ENCODE data around the gene LMF1.

The LMF1 gene

DNA sequence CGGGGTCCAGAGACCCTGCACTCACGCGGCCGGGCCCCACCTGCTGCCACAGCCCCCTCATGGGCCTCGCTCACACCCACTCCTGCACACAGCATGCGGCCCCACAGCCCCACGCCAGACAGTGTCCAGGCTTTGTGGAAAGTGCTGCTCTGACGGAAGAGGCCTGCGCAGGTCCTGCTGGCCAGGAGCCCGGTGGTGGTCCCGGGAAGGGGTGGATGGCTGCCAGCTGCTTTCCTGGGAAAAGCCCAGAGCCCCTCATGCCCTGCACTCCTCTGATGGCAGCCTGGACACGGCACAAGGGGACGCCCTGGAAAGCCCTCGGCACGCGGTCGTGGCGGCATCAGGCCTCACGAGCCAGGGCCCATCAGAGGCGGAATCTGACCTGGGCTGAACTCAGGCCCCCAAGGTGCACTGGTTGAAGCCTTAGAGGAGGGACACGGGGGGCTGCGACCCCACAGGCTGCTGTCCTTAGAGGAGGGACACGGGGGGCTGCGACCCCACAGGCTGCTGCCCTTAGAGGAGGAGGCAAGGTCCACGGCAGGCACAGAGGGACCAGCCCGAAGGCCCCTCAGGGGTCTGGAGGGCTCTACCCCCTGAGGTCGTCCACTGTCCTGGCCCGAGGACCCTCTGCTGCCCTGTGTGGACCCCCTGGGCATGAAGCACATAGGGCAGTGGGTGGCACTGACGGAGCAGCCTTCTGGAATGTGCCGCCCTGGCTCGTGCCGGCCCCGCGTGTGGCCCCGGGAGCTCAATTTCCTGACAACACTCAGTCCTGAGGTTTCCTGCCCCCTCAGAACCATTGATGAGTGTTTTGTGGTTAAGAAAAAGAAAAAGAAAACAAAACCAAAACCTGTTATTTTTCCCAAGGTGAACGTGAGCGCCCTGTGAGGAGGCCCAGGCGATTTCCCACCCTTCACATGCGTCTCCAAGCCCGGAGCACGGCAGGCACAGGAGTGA, 32.9 kb upstream of the LMF1 start:
- DNase-seq (ENCODE audit: insufficient read length, low spot score) (no peak), FAIRE-seq (no peak)

DNA sequence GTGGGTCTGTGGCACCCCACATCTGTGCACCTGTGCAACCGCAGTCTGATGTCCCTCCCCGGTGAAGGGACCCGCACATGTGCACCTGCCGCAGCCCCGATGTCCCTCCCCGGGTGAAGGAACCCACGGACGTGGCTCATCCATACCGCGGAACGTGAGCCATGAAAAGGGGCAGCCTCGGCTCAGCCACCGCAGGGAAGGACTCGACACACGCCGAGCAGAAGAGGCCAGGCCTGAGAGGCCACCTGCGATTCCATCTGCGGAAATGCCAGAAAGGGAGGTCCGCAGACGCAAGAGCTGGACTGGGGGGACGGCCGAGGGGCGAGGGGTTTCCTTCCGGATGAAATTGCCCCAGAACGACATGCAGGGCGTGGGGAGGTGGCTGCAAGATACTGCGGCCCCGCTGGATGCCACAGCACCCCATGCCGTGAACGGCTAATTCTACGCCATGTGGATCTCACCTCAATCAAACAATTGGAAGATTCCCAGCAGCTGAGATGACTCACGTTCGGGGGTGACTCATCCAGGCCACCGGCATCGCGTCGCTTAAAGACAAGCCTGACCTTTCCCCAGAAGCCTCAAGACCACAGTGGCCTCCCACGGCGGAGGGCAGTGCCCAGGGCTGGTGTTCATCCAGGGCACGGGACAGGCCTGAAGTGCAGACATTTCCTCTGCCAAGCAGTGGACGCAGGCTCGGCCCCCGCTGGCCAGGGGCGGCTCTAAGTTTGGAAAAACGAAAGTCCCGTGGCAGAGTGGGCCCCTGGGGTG, 31.8 kb upstream of the LMF1 start:
- FAIRE-seq (no peak), DNase-seq (ENCODE audit: insufficient read length, low spot score) (no peak)

DNA sequence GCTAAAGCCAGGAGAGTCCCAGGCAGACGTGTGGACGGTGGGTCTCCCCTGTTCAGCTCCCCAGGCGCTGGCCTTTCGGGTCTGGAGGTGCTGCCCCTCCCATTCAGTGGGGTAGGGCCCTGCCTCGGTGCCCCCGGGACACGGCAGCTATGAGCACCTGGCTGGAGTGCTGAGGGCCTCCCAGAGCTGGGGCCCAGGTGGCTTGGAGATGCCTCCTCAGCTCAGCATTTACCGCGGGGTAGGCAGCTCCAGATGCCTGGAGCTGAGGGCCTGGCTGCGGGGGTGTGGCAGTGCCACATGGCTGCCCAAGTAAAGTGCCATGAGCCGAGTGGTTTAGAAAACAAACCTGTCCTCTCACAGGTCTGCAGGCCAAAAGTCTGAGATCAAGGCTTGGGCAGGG, 30.3 kb upstream of the LMF1 start:
- no peak for FAIRE-seq
- DNase-seq (ENCODE audit: insufficient read length, low spot score) = no peak

DNA sequence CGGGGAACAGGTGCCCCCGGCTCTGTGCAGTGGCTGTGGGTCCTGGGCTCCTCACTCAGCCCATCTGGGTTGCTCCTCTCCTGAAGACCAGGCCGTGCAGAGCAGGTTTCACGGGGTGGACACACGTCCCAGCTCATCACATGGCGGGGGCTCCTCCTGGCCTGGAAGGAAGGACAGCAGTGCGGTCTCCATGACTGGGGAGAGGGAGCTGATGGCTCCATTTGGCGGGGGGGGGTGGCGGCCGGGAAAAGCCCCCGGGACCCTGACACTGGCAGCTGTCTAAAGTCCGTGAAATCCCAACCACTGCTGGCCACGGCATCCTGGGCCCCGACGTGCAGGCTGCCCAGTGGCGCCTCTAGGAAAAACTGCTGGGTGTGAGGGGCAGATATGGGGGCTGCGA, 29.8 kb upstream of the LMF1 start:
- DNase-seq (ENCODE audit: insufficient read length, low spot score) (no peak), FAIRE-seq (no peak)

DNA sequence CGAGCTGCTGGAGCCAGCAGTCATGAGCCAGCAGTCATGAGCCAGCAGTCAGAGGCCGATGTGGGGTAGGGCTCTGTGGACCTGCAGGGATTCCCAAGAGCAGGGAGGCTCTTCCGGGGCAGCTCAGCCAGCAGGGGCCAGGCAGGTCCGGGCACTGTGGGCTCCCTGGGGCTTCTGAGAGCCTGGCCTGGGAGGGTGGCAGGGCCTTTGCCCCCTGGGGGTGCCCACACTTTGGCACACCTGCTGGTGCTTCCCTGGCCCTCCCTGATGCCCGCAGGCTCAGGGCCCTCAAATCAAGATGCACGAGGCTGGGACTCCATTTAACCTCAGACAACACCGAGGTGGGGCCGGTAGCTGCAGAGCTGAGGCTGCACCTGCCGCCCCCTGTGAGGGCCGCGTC, 28.9 kb upstream of the LMF1 start:
- no peak for FAIRE-seq
- DNase-seq (ENCODE audit: insufficient read length, low spot score) = no peak

DNA sequence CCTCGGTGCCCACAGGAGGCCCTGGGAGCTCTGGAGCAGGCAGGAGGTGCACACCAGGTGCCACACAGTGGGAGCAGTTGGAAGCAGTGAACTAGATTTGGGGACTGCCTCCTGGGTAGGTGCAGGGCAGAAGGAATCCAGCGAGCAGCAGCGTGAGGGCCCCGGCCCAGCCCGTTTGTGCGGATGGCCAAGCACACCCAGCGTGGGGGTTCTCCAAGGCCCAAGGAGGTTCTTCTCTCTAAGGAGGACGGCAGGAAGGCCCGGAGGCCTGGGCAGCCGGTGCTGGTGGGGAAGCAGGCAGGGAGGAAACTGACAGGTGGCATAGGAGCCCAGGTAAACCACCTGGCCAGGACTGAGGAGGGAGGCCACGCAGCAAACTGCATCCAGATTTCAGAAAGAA, 27.8 kb upstream of the LMF1 start:
- FAIRE-seq (no peak), DNase-seq (ENCODE audit: insufficient read length, low spot score) (no peak)

DNA sequence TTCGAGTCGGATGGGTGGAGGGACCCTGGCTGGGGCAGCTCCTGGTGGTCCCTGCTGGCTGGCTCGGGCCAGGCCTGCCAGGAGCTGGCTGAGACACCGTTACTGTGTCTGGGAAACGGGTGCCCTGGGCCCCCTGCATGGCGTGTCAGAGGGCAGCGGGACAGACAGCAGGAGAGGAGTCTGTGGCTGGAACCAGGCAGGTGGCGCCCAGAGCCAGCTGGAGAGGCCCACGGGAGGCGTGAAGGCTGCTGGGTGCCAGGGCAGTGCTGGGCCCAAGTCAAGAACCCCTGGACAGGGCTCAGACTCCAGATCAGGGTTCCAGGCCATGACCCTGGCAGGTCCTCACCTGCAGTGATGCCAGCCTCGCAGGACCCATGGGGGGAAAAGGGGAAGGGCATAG, 27.4 kb upstream of the LMF1 start:
- FAIRE-seq (no peak), DNase-seq (ENCODE audit: insufficient read length, low spot score) (no peak)

DNA sequence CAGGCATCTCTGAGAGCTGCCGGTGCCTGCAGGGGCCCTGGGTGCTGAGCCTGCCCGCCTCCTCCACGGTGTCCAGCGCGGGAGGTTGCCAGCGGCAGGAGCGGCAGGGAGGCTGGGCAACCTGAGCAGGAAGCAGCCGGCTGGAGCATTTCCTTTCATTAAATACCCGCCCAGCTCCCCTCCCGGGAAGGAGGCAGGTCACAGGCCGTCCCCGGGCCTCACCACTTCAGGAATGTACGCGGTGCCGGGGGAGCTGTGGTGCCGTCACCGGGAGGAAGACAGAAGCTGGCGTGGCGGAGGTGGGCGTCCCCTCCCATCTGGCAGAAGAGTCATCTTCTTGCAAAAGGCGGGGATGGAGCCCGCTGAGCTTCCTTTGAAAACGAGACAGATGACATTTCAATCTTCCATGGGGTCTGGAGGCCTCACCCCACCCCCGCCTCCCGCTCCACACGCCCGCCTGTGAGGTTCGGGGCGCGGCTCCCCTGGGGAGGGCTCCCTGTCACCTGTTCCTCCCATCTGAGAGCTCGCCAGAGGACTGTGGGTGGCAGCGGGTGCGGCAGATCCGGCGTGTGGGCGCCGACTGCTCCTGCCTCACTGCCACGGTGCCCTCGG, 26.8 kb upstream of the LMF1 start:
- FAIRE-seq = no peak
- no peak for DNase-seq (ENCODE audit: insufficient read length, low spot score)

DNA sequence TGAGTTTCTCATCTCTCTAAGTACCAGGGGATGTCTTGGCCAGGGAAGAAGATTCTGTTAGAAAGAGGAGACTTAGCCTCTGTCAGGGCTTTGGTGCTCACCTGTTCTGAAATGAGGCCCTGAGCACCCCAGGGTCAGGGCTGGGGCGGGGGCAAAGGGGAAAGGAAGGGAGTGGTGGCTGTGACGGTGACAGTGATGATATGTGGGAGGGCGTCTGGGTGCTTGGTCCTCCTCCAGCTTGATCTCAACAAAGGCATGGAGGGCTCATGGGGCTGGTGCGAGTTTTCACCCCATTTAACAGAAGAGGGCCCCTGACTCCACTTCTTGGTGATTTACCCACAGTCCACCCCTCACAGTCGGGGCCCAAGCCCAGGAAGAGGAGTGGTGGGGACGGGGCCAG, 25.9 kb upstream of the LMF1 start:
- DNase-seq (ENCODE audit: insufficient read length, low spot score) (no peak), FAIRE-seq (no peak)

DNA sequence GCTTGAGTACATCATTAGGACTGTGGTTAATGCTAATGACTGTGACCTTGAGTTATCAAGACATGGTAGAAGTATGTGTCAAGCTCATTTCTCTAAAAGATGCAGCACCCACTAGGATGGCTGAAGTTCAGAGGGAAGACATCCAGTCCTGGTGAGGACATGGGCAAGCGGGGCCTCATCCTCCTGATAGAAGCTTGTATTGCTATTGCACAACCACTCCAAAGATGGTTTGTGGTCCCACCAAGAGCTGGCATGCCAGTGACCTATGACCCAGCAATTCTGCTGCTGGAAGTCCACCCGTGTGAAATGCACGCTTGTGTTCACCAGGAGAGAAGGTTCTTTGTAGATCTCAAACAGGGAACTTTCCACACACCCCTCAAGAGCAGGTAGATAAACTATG, 25.0 kb upstream of the LMF1 start:
- FAIRE-seq (no peak), DNase-seq (ENCODE audit: insufficient read length, low spot score) (no peak)

DNA sequence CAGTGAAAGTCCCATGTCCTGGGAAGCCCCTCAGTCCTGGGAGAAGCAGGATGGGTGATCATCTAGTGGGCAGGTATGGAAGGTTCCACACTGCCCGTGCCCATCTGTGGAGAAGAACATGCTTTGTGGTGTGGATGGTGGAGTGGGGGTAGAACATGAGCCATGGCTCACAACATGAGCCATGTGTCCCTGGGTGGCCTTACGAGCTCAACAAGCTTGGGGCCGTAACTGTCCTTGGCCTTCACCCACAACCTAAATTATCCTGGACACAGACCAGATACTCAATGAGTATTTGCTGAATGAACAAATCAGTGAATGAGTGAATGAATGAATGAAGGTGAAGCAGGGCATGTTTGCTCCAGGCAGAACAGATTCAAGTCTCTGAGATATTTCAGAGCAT, 24.3 kb upstream of the LMF1 start:
- DNase-seq (ENCODE audit: insufficient read length, low spot score) (no peak), FAIRE-seq (no peak)

DNA sequence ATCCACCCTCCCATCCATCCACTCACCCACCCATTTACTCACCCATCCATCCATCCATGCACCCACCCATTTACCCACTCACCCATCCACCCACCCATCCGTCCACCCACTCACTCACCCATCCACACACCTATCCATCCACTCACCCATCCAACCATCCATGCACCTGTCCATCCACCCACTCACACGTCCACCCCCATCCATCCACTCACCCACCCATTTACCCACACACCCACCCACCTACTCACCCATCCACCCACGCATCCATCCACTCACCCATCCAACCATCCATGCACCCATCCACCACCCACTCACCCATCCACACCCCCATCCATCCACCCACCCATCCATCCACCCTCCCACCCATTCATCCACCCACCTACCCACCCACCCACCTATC, 22.9 kb upstream of the LMF1 start:
- DNase-seq (ENCODE audit: insufficient read length, low spot score) (no peak), FAIRE-seq (no peak)

DNA sequence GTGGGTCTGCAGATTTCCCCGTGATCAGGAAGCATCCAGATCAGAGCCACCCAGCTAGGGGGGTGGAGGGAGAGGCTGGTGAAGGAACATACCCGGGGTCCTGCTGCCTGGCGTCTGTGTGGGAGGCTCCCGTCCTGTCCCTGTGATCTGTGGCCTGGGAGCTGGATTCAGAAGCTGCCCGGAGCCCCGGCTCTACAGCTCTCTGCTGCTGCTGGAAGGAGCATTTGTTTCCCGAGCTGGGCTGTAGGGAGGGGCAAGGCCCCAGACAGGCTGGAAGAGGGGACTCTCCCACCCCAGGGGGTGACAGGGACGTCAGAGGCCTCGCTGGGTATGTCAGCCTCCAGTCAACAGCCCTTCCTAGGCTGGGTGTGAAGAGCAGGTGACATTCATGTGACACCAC, 21.0 kb upstream of the LMF1 start:
- DNase-seq (ENCODE audit: insufficient read length, low spot score) (no peak), FAIRE-seq (no peak)

DNA sequence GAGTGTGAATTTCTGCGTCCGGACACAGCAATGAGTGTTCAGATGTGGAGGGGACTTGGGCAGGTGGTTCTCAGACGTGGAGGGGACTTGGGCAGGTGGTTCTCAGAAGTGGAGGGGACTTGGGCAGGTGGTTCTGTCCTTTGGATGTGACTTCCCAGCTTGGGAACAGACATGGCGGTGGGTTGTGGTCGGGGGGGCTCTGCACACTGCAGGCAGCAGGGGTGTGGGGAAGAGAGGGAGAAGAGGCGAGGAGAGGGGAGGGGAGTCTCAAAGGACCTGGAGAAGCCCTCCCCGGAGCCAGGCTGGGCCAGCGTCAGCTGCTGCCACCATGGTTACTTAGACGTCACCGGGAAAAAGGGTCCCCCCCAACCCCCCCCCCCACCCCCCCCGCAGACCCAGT, 20.6 kb upstream of the LMF1 start:
- FAIRE-seq (no peak), DNase-seq (ENCODE audit: insufficient read length, low spot score) (no peak)

DNA sequence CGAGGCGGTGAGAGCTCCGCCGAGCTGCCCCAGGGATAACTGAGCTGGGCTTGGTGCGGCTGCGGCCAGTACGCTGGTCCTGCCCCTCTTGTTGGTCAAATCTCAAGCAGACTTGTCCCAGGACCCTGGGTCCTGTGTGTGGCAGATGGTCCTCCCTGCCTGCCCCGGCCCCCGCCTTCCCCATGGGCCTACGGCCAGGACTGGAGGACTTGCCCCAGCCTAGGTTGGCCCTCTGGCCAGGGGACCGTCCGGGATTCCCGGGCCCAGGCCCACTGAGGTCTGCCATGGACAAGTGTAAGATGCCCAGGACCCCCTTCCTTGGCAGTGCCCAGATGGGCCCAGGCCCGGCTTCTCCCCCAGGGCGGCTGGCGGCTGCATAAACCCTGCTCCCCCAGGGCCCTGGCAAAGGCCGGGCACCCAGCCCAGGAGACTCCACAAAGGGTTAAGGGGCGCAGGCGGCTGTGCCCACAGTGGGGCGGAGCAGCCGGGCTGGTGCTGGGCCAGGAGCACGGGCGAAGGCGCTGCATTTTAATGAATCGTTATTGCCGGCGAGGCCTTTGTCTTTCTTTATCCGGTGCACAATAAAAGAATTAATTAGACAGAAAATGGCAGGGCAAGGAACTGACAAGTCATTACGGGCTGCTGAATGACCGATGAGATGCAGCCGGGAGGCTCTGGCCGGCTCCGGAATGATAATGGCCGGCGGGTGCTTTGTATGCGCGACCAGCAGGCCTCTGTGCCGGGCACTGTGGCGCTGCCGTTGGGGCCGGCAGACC, 19.9 kb upstream of the LMF1 start:
- DNase-seq (ENCODE audit: insufficient read length, low spot score) = no peak
- FAIRE-seq = no peak

DNA sequence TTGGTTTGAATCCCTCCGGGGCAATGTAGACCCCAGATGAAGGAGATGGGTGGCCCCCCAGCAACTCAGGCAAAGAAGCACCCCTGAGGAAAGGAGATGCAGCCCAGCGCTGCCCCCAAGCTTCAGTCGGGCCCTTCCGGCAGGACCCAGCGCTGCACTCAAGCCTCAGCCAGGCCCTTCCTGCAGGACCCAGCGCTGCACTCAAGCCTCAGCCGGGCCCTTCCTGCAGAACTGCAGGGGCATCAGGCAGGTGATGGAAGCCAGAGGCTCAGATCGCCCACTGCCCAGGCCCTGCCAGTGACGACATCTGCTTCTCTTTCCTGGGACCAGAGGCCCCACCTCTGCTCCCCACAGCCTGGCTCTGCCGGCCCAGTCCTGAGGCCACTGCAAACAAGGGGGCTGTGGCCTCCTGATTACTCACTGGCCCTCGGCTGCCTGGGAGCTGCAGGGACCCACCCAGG, 18.6 kb upstream of the LMF1 start:
- FAIRE-seq (no peak), DNase-seq (ENCODE audit: insufficient read length, low spot score) (no peak)

DNA sequence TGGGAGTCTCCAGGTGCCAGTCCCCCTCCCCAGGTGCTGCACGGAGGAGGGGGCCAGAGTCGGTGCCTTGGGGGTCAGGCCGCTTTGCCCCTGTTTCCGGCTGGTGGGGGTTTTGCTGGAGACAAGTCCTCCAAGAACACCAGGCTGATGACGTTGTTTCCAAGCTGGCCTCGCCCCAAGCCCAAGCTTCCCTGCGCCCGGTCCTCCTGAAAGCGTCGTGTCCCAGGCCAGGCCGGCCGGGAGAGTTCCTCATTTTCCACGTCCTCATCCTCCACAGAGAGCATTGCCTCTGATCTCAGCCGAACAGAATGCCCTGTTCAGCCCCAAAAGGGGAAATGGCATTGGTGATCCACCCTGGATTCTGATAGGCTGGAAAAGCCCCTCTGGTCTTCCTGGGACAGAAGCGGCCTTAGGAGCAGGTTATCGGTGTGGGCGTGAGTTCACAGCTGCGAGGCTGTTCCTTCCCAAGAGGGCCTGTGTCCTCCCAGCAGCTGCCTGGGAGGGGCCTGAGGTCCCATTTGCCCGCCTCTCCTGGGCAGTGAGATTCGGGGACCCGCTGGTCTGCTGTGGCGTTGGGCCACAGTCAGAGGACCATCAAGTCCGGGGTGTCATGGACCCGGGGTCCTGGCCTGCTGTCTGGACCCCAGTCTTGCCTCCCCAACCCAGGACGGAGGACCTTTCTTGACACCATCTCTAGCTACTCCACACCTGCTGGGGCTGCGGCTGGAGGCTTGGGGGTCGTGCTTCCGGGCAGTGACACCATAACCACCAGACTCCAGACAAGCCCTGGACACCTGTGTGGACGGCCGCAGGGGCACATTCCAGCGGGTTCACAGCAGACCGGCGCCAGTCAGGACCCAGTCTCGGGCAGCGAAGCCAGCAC, 17.9 kb upstream of the LMF1 start:
- DNase-seq (ENCODE audit: insufficient read length, low spot score) (no peak), FAIRE-seq (no peak)

DNA sequence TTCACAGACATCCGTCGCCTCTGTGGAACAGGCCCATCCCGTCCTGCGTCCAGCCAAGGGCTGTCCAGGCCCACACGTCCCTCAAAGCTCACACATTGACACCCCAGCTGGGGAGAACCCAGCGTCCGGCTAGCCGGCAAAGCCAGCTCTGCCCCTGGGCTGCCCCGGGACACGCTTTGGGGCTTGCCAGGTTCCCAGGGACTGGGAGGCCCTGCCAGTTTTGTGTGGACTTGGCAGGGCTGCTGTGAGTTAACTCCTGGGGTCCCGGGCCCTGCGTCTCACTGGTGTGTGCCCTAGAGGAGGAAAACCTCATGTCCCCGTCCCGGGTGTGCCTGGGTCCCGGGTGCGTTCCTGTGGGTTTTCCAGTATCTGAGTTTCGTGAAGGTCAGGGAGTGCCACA, 17.1 kb upstream of the LMF1 start:
- FAIRE-seq = no peak

DNA sequence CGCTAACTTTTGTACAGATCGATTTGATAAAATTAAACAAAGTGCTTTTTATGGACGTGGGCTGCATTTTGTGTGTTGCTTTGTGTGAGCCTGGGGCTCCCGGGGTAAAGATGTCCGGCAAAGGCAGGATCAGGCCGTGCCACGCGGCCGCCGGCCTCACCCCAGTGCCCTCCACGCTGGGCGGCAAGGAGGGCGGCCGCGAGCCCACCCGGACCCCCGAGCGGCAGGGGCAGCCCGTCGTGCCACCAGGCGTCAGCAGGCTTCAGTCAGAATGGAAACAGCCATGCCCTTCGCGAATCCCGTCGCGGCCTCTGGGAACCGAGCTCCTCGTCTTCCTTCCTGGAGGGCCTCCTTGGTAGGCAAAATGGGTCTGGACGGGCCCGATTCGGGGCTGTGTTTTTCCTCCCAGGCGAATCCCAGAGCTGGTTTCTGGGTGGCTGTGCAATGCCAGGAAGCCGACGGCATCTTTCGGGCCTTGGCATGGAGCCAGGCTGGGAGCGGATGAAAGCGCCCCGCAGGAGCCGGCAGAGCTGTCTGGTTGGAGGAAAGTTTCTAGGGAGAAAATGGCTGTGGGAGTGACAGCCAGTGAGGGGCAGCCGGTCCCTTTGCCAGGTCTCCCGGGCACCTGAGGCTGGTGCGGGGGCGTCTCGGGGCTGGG, 16.3 kb upstream of the LMF1 start:
- DNase-seq (ENCODE audit: insufficient read length, low spot score) = no peak
- FAIRE-seq = no peak

More for the DNA sequence above, 17.1 kb upstream of the LMF1 start:
- DNase-seq (ENCODE audit: insufficient read length, low spot score) = no peak

Data from GM19239 (cell line).